ENCODE measurements around the gene SLC35F4. TPM values are rescaled to one million over a fixed set of nuclear protein-coding genes. Genes with fewer than 3 reads are reported as not detected.
A peak's percentile ranks its signal among the peaks of the same experiment; 100 is the strongest.

Gene SLC35F4
- total RNA-seq, 1 donor from 2014 or later, result not detected

DNA sequence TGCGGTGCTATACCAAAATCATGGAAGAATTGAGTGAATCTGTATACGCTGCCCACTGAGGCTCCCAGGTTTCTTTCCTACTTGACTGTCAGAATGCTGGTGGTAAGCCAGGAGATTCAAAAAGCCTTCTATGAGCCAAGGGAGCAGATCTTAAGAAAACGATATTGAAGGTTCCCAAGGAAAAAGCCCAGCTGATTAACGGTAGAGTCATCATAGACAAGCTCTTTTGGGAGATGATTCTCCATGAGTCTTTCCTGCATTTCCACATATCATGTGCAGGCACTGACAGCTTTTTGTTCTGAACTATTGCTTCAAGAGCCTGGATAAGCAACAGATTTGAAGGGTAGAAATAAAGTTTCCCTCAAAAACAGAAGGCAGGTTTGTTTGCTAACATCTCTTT lies 17.5 kb downstream of the SLC35F4 start:
- H3K27me3 ChIP-seq, result no peaks in the 10 kb centered on the region
- H3K4me3 ChIP-seq, result no peak overlapping the region
- H3K4me1 ChIP-seq, result peaks cover 0 to 11% of the 10 kb centered on the region in 2 donors
- no peaks in the 10 kb centered on the region for H3K36me3 ChIP-seq
- no peak overlapping the region for H3K27ac ChIP-seq
- TF ChIP-seq, protein P1, sequence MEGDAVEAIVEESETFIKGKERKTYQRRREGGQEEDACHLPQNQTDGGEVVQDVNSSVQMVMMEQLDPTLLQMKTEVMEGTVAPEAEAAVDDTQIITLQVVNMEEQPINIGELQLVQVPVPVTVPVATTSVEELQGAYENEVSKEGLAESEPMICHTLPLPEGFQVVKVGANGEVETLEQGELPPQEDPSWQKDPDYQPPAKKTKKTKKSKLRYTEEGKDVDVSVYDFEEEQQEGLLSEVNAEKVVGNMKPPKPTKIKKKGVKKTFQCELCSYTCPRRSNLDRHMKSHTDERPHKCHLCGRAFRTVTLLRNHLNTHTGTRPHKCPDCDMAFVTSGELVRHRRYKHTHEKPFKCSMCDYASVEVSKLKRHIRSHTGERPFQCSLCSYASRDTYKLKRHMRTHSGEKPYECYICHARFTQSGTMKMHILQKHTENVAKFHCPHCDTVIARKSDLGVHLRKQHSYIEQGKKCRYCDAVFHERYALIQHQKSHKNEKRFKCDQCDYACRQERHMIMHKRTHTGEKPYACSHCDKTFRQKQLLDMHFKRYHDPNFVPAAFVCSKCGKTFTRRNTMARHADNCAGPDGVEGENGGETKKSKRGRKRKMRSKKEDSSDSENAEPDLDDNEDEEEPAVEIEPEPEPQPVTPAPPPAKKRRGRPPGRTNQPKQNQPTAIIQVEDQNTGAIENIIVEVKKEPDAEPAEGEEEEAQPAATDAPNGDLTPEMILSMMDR (IDR thresholded peaks at IDR 0.05), result no peak
- H3K9me3 ChIP-seq, result no peaks in the 10 kb centered on the region
- DNase-seq (ENCODE audit: low spot score in 2 of 2), result no peak
- intact Hi-C loops (cut with DNase I), result no loop called here

- Histone ChIP-seq H3K9me3 (no peaks in the 10 kb centered on the region), H3K27me3 (no peaks in the 10 kb centered on the region), H3K36me3 (no peaks in the 10 kb centered on the region), H3K4me3 (no peak overlapping the region), H3K27ac (peak overlapping the region; percentile 27 to 65), H3K4me1 (peaks cover 0 to 11% of the 10 kb centered on the region in 2 donors)
- no peak for DNase-seq (ENCODE audit: low spot score in 2 of 2)
- TF ChIP-seq, protein P1 (IDR thresholded peaks at IDR 0.05), result no peak
- intact Hi-C loops (cut with DNase I), result no loop called here
These were observed 18.2 kb downstream of the SLC35F4 start for GRCh38 chr14:57847706-57848105.

- intact Hi-C loops (cut with DNase I), result no loop called here
- Histone ChIP-seq H3K36me3 (no peaks in the 10 kb centered on the region), H3K27ac (peak overlapping the region; percentile 27 to 65), H3K27me3 (no peaks in the 10 kb centered on the region), H3K4me1 (peaks cover 0 to 11% of the 10 kb centered on the region in 2 donors), H3K9me3 (no peaks in the 10 kb centered on the region), H3K4me3 (no peak overlapping the region)
- TF ChIP-seq, protein P1 (IDR thresholded peaks at IDR 0.05), result no peak
- no peak for DNase-seq (ENCODE audit: low spot score in 2 of 2)
These were observed 18.8 kb downstream of the SLC35F4 start for GRCh38 chr14:57847096-57847495.

- H3K36me3 ChIP-seq, result no peaks in the 10 kb centered on the region
- TF ChIP-seq, protein P1 (IDR thresholded peaks at IDR 0.05), result no peak
- no peak for DNase-seq (ENCODE audit: low spot score in 2 of 2)
- H3K4me3 ChIP-seq, result no peak overlapping the region
- peak overlapping the region; percentile 27 to 65 for H3K27ac ChIP-seq
- H3K4me1 ChIP-seq, result peaks cover 0 to 11% of the 10 kb centered on the region in 2 donors
- no peaks in the 10 kb centered on the region for H3K9me3 ChIP-seq
- intact Hi-C loops (cut with DNase I), result no loop called here
- no peaks in the 10 kb centered on the region for H3K27me3 ChIP-seq
These were observed 19.3 kb downstream of the SLC35F4 start for GRCh38 chr14:57846596-57846995.

- Histone ChIP-seq H3K9me3 (no peaks in the 10 kb centered on the region), H3K27me3 (no peaks in the 10 kb centered on the region), H3K27ac (peak overlapping the region; percentile 27 to 65), H3K36me3 (no peaks in the 10 kb centered on the region), H3K4me1 (peaks cover 0 to 11% of the 10 kb centered on the region in 2 donors), H3K4me3 (no peak overlapping the region)
- TF ChIP-seq, protein P1 (IDR thresholded peaks at IDR 0.05), result no peak
- DNase-seq (ENCODE audit: low spot score in 2 of 2), result no peak
- intact Hi-C loops (cut with DNase I), result no loop called here
These were observed 19.9 kb downstream of the SLC35F4 start for GRCh38 chr14:57845802-57846531.

Measured in ascending aorta (tissue), 2 donors.